K562 (cell line): ENCODE results near the gene NDUFB8. TPM values are rescaled to one million over a fixed set of nuclear protein-coding genes. Genes with fewer than 3 reads are reported as not detected.

Source experiments
- CBFA2T3 ChIP-seq: fragments of 450-650 bp; IDR thresholded peaks from 2 replicates; pipeline ENCODE4 v1.6.1; 2017
- EP400 ChIP-seq: fragments of 450-650 bp; IDR thresholded peaks from 2 replicates; pipeline ENCODE4 v1.6.1; 2017; ENCODE audit warnings: antibody characterized with exemption, mild to moderate bottlenecking, moderate library complexity
- HCFC1 ChIP-seq: IDR thresholded peaks from 2 replicates; pipeline ENCODE4 v1.6.1; 2012; ENCODE audit warnings: low read depth, low read length, improper control_type of control experiment
- HOXB6 ChIP-seq: fragments of 250-450 bp; sonication (Bioruptor Pico); IDR thresholded peaks from 2 replicates; pipeline ENCODE4 v1.5.1; 2022; ENCODE audit warnings: mild to moderate bottlenecking, borderline replicate concordance
- PML ChIP-seq: IDR thresholded peaks from 2 replicates; pipeline ENCODE4 v1.6.1; 2012; ENCODE audit warnings: low read length, inconsistent platforms
- POLR2B ChIP-seq: fragments of 450-650 bp; IDR thresholded peaks from 2 replicates; pipeline ENCODE4 v1.6.1; 2018; ENCODE audit warnings: low read depth; ENCODE audit not compliant: partially characterized antibody
- ZEB2 ChIP-seq: fragments of 450-650 bp; IDR thresholded peaks from 2 replicates; pipeline ENCODE4 v1.6.1; 2016
- ZNF407 ChIP-seq: fragments of 450-650 bp; IDR thresholded peaks from 2 replicates; pipeline ENCODE4 v1.6.1; 2016; ENCODE audit warnings: low read depth
- ZNF592 ChIP-seq: fragments of 450-650 bp; IDR thresholded peaks from 2 replicates; pipeline ENCODE4 v1.6.1; 2017; ENCODE audit warnings: antibody characterized with exemption, mild to moderate bottlenecking
- polyA plus RNA-seq, 8 experiments: library from polyadenylated mRNA; depleted of rRNA in 4 of 8; stranded (reverse) in 5 of 8; unstranded in 3 of 8; fragments of >200 nt; fragmentation: Nextera tagmentation in 2 of 8; fragmentation: Illumina TruSeq in 1 of 8; extraction: Ambion mirVana in 2 of 8; extraction: Trizol in 1 of 8; gene quantifications; 2 replicates each; pipeline versions ENCODE4 v1.2.1 to v1.2.3, GENCODE V29; 2011 to 2014; ENCODE audit warnings: inconsistent platforms in 1 of 8, missing spikeins in 1 of 8
- total RNA-seq, 7 experiments: library from RNA; depleted of rRNA in 6 of 7; stranded (reverse); fragments of >200 nt in 6 of 7; fragmentation: Illumina TruSeq in 2 of 7; extraction: Trizol in 2 of 7; gene quantifications; 2 replicates each; pipeline versions ENCODE4 v1.2.1 to v1.2.3, GENCODE V29; 2011 to 2021; ENCODE audit warnings: low replicate concordance in 1 of 7

The NDUFB8 gene
- total and polyA plus RNA-seq, 9 of the 15 experiments (the other 6 are each of a cell fraction or from before 2014, with no cell fraction given): 131 to 360 (median 199) TPM

- TF ChIP-seq ZNF407: peak; percentile 90
- peak; percentile 39; the same call in 1 of the 2 replicates for TF ChIP-seq HCFC1
- TF ChIP-seq ZEB2: 0 out of 2 replicates have a peak, but pooled peaks have one; percentile 37
- TF ChIP-seq HOXB6 (CRISPR knock-in tag): no peak
- TF ChIP-seq CBFA2T3: 0 out of 2 replicates have a peak, but pooled peaks have one; percentile 21
- peak; percentile 30; the same call in 1 of the 2 replicates for TF ChIP-seq ZNF592
- peak; percentile 55 for TF ChIP-seq EP400
- peak; percentile 57 for TF ChIP-seq POLR2B
- TF ChIP-seq PML: peak; percentile 53; the same call in 1 of the 2 replicates
Observed at GRCh38 chr10:100529475-100530298, at the start of gene NDUFB8 (continued).
